K562 (cell line): Measurements from ENCODE around the gene AGRN. TPM values are rescaled to one million over a fixed set of nuclear protein-coding genes. Genes with fewer than 3 reads are reported as not detected.
A peak's percentile ranks its signal among the peaks of the same experiment; 100 is the strongest.

Source experiments
- ARID3A ChIP-seq: IDR thresholded peaks from 2 replicates; pipeline ENCODE4 v1.6.1; 2012; ENCODE audit warnings: low read depth, low read length, improper control_type of control experiment, borderline replicate concordance
- DLX4 ChIP-seq: fragments of 250-450 bp; sonication (Bioruptor Pico); IDR thresholded peaks from 2 replicates; pipeline ENCODE4 v1.6.1; 2021; ENCODE audit warnings: mild to moderate bottlenecking
- DNMT1 ChIP-seq: fragments of 450-650 bp; IDR thresholded peaks from 2 replicates; pipeline ENCODE4 v1.6.1; 2016; ENCODE audit warnings: antibody characterized with exemption, mild to moderate bottlenecking
- ELF4 ChIP-seq: fragments of 450-650 bp; formaldehyde crosslinking; IDR thresholded peaks from 2 replicates; pipeline ENCODE4 v1.4.0; 2022; ENCODE audit warnings: missing genetic modification characterization
- FOXA3 ChIP-seq, 2 experiments: fragments of 450-650 bp in 1 of 2; sonication (generic) in 1 of 2; formaldehyde crosslinking; IDR thresholded peaks in 1 of 2; conservative IDR thresholded peaks in 1 of 2; 2 replicates each; pipeline versions ENCODE4 v1.4.0 to v1.8.0; 2020 to 2022; ENCODE audit warnings: mild to moderate bottlenecking in 2 of 2, missing genetic modification reagents in 1 of 2
- GATA2 ChIP-seq: sonication (generic); formaldehyde crosslinking; IDR thresholded peaks from 2 replicates; pipeline ENCODE4 v1.4.0; 2020; ENCODE audit warnings: mild to moderate bottlenecking, missing genetic modification reagents
- MAFG ChIP-seq: fragments of 450-650 bp; conservative IDR thresholded peaks from 2 replicates; pipeline ENCODE4 v1.6.1; 2016; ENCODE audit warnings: missing genetic modification characterization, missing compliant biosample characterization
- MLLT1 ChIP-seq, 2 experiments: fragments of 450-650 bp; IDR thresholded peaks; 2 replicates each; pipeline ENCODE4 v1.6.1; 2016
- MTF1 ChIP-seq: fragments of 250-450 bp; sonication (Bioruptor Pico); IDR thresholded peaks from 2 replicates; pipeline ENCODE4 v1.9.0; 2021; ENCODE audit warnings: moderate library complexity, mild to moderate bottlenecking, inconsistent platforms, borderline replicate concordance
- MYNN ChIP-seq, 2 experiments: sonication (generic); formaldehyde crosslinking in 1 of 2; IDR thresholded peaks; 2 replicates each; pipeline versions ENCODE4 v1.5.0 to v1.6.1; 2016 to 2020; ENCODE audit warnings: antibody characterized with exemption in 1 of 2, missing genetic modification reagents in 1 of 2
- PCBP1 ChIP-seq: fragments of 200-400 bp; formaldehyde crosslinking; IDR thresholded peaks from 2 replicates; pipeline ENCODE4 v1.6.1; 2018; ENCODE audit warnings: mild to moderate bottlenecking, low read depth, low read length; ENCODE audit not compliant: poor library complexity, severe bottlenecking
- POU5F1 ChIP-seq: fragments of 150-350 bp; IDR thresholded peaks from 2 replicates; pipeline ENCODE4 v1.6.1; 2014; ENCODE audit warnings: borderline replicate concordance, low read length, low read depth, mild to moderate bottlenecking; ENCODE audit not compliant: partially characterized antibody
- RBBP5 ChIP-seq: fragments of 200-600 bp; sonication (generic); IDR thresholded peaks from 2 replicates; pipeline ENCODE4 v1.6.1; 2012; ENCODE audit warnings: borderline replicate concordance, mild to moderate bottlenecking, low read length, control low read depth, inconsistent platforms; ENCODE audit not compliant: insufficient read depth, poor library complexity, severe bottlenecking
- RFX1 ChIP-seq: fragments of 450-650 bp; IDR thresholded peaks from 2 replicates; pipeline ENCODE4 v1.6.1; 2016; ENCODE audit warnings: mild to moderate bottlenecking, moderate library complexity
- SMARCA5 ChIP-seq: fragments of 450-650 bp; IDR thresholded peaks from 2 replicates; pipeline ENCODE4 v1.6.1; 2016
- SMARCE1 ChIP-seq: fragments of 450-650 bp; IDR thresholded peaks from 2 replicates; pipeline ENCODE4 v1.7.1; 2016; ENCODE audit warnings: mild to moderate bottlenecking
- TAF9B ChIP-seq: fragments of 450-650 bp; IDR thresholded peaks from 2 replicates; pipeline ENCODE4 v1.6.1; 2018; ENCODE audit warnings: mild to moderate bottlenecking; ENCODE audit not compliant: partially characterized antibody
- TCF3 ChIP-seq: sonication (generic); formaldehyde crosslinking; IDR thresholded peaks from 2 replicates; pipeline ENCODE4 v1.4.0; 2020; ENCODE audit warnings: mild to moderate bottlenecking, missing genetic modification reagents
- TCF7 ChIP-seq: sonication (generic); IDR thresholded peaks from 2 replicates; pipeline ENCODE4 v1.6.1; 2016; ENCODE audit warnings: antibody characterized with exemption, borderline replicate concordance
- XRCC3 ChIP-seq: fragments of 450-650 bp; IDR thresholded peaks from 2 replicates; pipeline ENCODE4 v1.6.1; 2017; ENCODE audit warnings: mild to moderate bottlenecking, moderate library complexity
- XRCC4 ChIP-seq: IDR thresholded peaks from one replicate; pipeline ENCODE4 v1.6.1; 2011; ENCODE audit not compliant: insufficient read depth, insufficient read length; ENCODE audit errors: extremely low read depth
- ZHX1 ChIP-seq: fragments of 150-350 bp; conservative IDR thresholded peaks from 2 replicates; pipeline ENCODE4 v1.6.1; 2014; ENCODE audit warnings: low read length
- ZNF354B ChIP-seq: fragments of 250-450 bp; sonication (Bioruptor Pico); IDR thresholded peaks from 2 replicates; pipeline ENCODE4 v1.4.0; 2020
- ZNF551 ChIP-seq: fragments of 250-450 bp; sonication (Bioruptor Pico); IDR thresholded peaks from 2 replicates; pipeline ENCODE4 v1.5.0; 2021; ENCODE audit warnings: mild to moderate bottlenecking, moderate library complexity
- polyA plus RNA-seq, 8 experiments: library from polyadenylated mRNA; depleted of rRNA in 4 of 8; stranded (reverse) in 5 of 8; unstranded in 3 of 8; fragments of >200 nt; fragmentation: Nextera tagmentation in 2 of 8; fragmentation: Illumina TruSeq in 1 of 8; extraction: Ambion mirVana in 2 of 8; extraction: Trizol in 1 of 8; gene quantifications; 2 replicates each; pipeline versions ENCODE4 v1.2.1 to v1.2.3, GENCODE V29; 2011 to 2014; ENCODE audit warnings: inconsistent platforms in 1 of 8, missing spikeins in 1 of 8
- total RNA-seq, 7 experiments: library from RNA; depleted of rRNA in 6 of 7; stranded (reverse); fragments of >200 nt in 6 of 7; fragmentation: Illumina TruSeq in 2 of 7; extraction: Trizol in 2 of 7; gene quantifications; 2 replicates each; pipeline versions ENCODE4 v1.2.1 to v1.2.3, GENCODE V29; 2011 to 2021; ENCODE audit warnings: low replicate concordance in 1 of 7

The AGRN gene
- total and polyA plus RNA-seq, 9 of the 15 experiments (the other 6 are each of a cell fraction or from before 2014, with no cell fraction given), result 0.04 to 111 (median 18.1) TPM

- TF ChIP-seq FOXA3 (CRISPR knock-in tag; conservative IDR thresholded peaks at IDR 0.05 in 1 of 2, IDR thresholded peaks at IDR 0.05 in 1 of 2), result no peak
- TF ChIP-seq ZNF551 (CRISPR knock-in tag), result no peak
- TF ChIP-seq ZHX1, result no peak
- TF ChIP-seq SMARCE1, result no peak
- TF ChIP-seq MLLT1 (IDR thresholded peaks at IDR 0.05), result no peak
- TF ChIP-seq ZNF354B, result no peak
- TF ChIP-seq ARID3A, result no peak
- no peak for TF ChIP-seq XRCC4
- TF ChIP-seq DLX4 (CRISPR knock-in tag), result no peak
- TF ChIP-seq MAFG, result no peak
- TF ChIP-seq RBBP5, result no peak
- TF ChIP-seq XRCC3, result no peak
- no peak for TF ChIP-seq MYNN (IDR thresholded peaks at IDR 0.05)
- no peak for TF ChIP-seq MYNN (CRISPR knock-in tag; IDR thresholded peaks at IDR 0.05)
- TF ChIP-seq SMARCA5, result no peak
- no peak for TF ChIP-seq TAF9B
- no peak for TF ChIP-seq MTF1 (CRISPR knock-in tag)
- TF ChIP-seq POU5F1, result no peak
- TF ChIP-seq DNMT1, result no peak
- peak; percentile 77 for TF ChIP-seq PCBP1
- TF ChIP-seq RFX1, result no peak
- no peak for TF ChIP-seq TCF3
- no peak for TF ChIP-seq TCF7
- TF ChIP-seq GATA2, result no peak
- TF ChIP-seq ELF4 (CRISPR knock-in tag), result no peak
Measured at GRCh38 chr1:1033009-1033587, 13.2 kb downstream of the AGRN start (continued).
